ENCODE results near the gene NFYC. TPM values are rescaled to one million over a fixed set of nuclear protein-coding genes. Genes with fewer than 3 reads are reported as not detected.

The NFYC gene
- total RNA-seq, 1 experiment from 2014 or later = 46.5 TPM

GRCh38 chr1:40717065-40717464 lies 25.6 kb downstream of the NFYC start:
- peaks cover 17% of the 10 kb centered on the region for H3K36me3 Mint-ChIP-seq
- ChIA-PET POLR2A (no interaction called here), CTCF (no interaction called here)
- H3K27ac Mint-ChIP-seq = no peak overlapping the region
- TF ChIP-seq HMGXB4 (CRISPR knock-in tag; IDR thresholded peaks at IDR 0.05) (no peak), ETV6 (CRISPR knock-in tag; IDR thresholded peaks at IDR 0.05) (no peak), NFATC4 (CRISPR knock-in tag; IDR thresholded peaks at IDR 0.05) (no peak), NFE2L1 (CRISPR knock-in tag; IDR thresholded peaks at IDR 0.05) (no peak), ZNF263 (CRISPR knock-in tag; IDR thresholded peaks at IDR 0.05; ENCODE audit: low read depth) (no peak), SMAD3 (CRISPR knock-in tag; IDR thresholded peaks at IDR 0.05; ENCODE audit: borderline replicate concordance) (no peak), NFYB (CRISPR knock-in tag; conservative IDR thresholded peaks at IDR 0.05; ENCODE audit: low read depth) (no peak), FOXP4 (CRISPR knock-in tag; IDR thresholded peaks at IDR 0.05) (no peak), FOXP1 (CRISPR knock-in tag; IDR thresholded peaks at IDR 0.05; ENCODE audit: borderline replicate concordance) (no peak), RORB (CRISPR knock-in tag; IDR thresholded peaks at IDR 0.05) (no peak)
- TF ChIP-seq, protein P1, sequence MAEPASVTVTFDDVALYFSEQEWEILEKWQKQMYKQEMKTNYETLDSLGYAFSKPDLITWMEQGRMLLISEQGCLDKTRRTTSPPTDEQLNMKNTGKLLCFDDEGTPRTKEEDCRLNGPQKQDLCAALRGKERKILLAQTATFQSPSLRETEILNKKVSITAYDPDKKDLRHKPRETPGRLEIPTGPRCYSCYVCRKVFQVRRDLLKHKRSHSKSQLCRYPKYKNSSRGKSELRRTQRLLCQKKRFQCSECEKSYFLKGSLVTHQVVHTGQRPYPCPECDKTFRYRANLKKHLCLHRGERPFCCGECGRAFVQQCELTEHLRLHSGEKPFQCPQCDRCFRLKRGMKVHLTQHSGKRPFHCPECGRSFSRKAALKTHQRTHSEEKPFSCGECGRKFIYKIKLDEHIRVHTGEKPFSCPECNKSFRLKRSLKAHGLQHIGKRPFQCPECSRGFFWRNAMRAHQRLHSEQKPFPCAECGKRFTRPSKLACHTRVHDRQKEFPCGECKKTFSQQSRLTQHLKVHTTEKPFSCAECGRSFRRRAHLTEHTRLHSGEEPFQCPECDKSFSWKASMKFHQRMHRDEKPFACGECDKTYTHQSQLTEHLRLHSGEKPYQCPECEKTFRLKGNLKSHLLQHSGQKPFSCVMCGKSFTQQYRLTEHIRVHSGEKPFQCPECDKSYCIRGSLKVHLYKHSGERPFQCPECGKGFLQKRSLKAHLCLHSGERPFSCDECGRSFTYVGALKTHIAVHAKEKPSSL (CRISPR knock-in tag; conservative IDR thresholded peaks at IDR 0.05) = no peak
- TF ChIP-seq, protein P2, sequence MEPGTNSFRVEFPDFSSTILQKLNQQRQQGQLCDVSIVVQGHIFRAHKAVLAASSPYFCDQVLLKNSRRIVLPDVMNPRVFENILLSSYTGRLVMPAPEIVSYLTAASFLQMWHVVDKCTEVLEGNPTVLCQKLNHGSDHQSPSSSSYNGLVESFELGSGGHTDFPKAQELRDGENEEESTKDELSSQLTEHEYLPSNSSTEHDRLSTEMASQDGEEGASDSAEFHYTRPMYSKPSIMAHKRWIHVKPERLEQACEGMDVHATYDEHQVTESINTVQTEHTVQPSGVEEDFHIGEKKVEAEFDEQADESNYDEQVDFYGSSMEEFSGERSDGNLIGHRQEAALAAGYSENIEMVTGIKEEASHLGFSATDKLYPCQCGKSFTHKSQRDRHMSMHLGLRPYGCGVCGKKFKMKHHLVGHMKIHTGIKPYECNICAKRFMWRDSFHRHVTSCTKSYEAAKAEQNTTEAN (CRISPR knock-in tag; IDR thresholded peaks at IDR 0.05) = no peak
- TF ChIP-seq, protein P3, sequence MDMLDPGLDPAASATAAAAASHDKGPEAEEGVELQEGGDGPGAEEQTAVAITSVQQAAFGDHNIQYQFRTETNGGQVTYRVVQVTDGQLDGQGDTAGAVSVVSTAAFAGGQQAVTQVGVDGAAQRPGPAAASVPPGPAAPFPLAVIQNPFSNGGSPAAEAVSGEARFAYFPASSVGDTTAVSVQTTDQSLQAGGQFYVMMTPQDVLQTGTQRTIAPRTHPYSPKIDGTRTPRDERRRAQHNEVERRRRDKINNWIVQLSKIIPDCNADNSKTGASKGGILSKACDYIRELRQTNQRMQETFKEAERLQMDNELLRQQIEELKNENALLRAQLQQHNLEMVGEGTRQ (CRISPR knock-in tag; IDR thresholded peaks at IDR 0.05) = no peak
- no peak overlapping the region for H3K4me3 Mint-ChIP-seq
- peaks cover 24% of the 10 kb centered on the region for H3K4me1 Mint-ChIP-seq
- H3K9me3 Mint-ChIP-seq = no peaks in the 10 kb centered on the region
- ATAC-seq = no peak
- no peaks in the 10 kb centered on the region for H3K27me3 Mint-ChIP-seq (ENCODE audit: low read depth)
- DNase-seq (ENCODE audit: low spot score) = no peak

DNA sequence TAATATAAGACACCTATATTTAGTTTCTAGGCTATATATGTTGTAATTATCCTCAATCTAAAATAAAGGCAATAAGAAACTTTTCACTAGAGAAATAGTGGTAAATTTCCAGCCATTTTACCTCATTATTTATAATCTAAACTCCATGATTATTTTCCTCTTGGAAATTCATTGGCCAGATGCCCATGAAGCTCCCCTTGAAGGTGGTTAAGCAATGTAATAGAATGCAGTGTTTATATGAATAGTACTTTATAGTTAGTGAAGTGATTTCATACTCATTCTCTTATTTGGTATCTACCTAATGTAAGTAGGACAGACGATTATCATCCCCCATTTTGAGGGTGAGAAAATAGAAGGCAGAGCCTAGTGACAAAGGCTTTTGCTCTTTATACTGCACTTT lies 26.5 kb downstream of the NFYC start:
- no peak for ATAC-seq
- Mint-ChIP-seq H3K4me3 (no peak overlapping the region), H3K27me3 (ENCODE audit: low read depth) (no peaks in the 10 kb centered on the region), H3K36me3 (peaks cover 16% of the 10 kb centered on the region), H3K9me3 (no peaks in the 10 kb centered on the region), H3K4me1 (peaks cover 24% of the 10 kb centered on the region), H3K27ac (no peak overlapping the region)
- CTCF ChIA-PET = interaction anchor here (0.8 kb wide), 1 partner anchor 88 kb away, joined by 3 read pairs; no protein-coding TSS in a partner anchor
- POLR2A ChIA-PET = interaction anchor here (1.2 kb wide), 1 partner anchor 27 kb away, joined by 3 read pairs; the partner anchor contains the start of gene NFYC
- no peak for DNase-seq (ENCODE audit: low spot score)
- TF ChIP-seq ZBTB21 (CRISPR knock-in tag; IDR thresholded peaks at IDR 0.05; ENCODE audit: borderline replicate concordance) = no peak
- no peak for TF ChIP-seq ZNF121 (CRISPR knock-in tag; IDR thresholded peaks at IDR 0.05)
- no peak for TF ChIP-seq ATF1 (CRISPR knock-in tag; IDR thresholded peaks at IDR 0.05)
- TF ChIP-seq, protein P1 (CRISPR knock-in tag; conservative IDR thresholded peaks at IDR 0.05) = no peak
- no peak for TF ChIP-seq E2F4 (CRISPR knock-in tag; IDR thresholded peaks at IDR 0.05; ENCODE audit: borderline replicate concordance, low read depth)
- no peak for TF ChIP-seq ELF4 (CRISPR knock-in tag; IDR thresholded peaks at IDR 0.05; ENCODE audit: low read depth)
- TF ChIP-seq, protein P3 (CRISPR knock-in tag; IDR thresholded peaks at IDR 0.05) = no peak
- no peak for TF ChIP-seq TP53 (CRISPR knock-in tag; IDR thresholded peaks at IDR 0.05)
- no peak for TF ChIP-seq PRRX2 (CRISPR knock-in tag; IDR thresholded peaks at IDR 0.05)
